IPS-18a (cell line): ENCODE results near the gene DUS2.
A peak's percentile ranks its signal among the peaks of the same experiment; 100 is the strongest.

Experiments used
- H3K27ac ChIP-seq: one replicate; pipeline ENCODE4 v1.5.1; 2013; ENCODE audit warnings: low read length
- H3K27me3 ChIP-seq: one replicate; pipeline ENCODE4 v1.6.1; 2013; ENCODE audit warnings: mild to moderate bottlenecking, low read length; ENCODE audit not compliant: control insufficient read depth, insufficient read depth
- H3K36me3 ChIP-seq: one replicate; pipeline ENCODE4 v1.6.1; 2013; ENCODE audit warnings: low read depth, low read length; ENCODE audit not compliant: control insufficient read depth
- H3K4me1 ChIP-seq: one replicate; pipeline ENCODE4 v1.6.1; 2013; ENCODE audit warnings: low read depth, low read length; ENCODE audit not compliant: control insufficient read depth
- H3K4me3 ChIP-seq: one replicate; pipeline ENCODE4 v1.5.1; 2013; ENCODE audit warnings: low read length
- H3K9ac ChIP-seq: one replicate; pipeline ENCODE4 v1.6.1; 2013; ENCODE audit warnings: mild to moderate bottlenecking, low read length, moderate library complexity
- H3K9me3 ChIP-seq: one replicate; pipeline ENCODE4 v1.6.1; 2013; ENCODE audit warnings: low read depth, low read length; ENCODE audit not compliant: control insufficient read depth

DUS2 gene

DNA sequence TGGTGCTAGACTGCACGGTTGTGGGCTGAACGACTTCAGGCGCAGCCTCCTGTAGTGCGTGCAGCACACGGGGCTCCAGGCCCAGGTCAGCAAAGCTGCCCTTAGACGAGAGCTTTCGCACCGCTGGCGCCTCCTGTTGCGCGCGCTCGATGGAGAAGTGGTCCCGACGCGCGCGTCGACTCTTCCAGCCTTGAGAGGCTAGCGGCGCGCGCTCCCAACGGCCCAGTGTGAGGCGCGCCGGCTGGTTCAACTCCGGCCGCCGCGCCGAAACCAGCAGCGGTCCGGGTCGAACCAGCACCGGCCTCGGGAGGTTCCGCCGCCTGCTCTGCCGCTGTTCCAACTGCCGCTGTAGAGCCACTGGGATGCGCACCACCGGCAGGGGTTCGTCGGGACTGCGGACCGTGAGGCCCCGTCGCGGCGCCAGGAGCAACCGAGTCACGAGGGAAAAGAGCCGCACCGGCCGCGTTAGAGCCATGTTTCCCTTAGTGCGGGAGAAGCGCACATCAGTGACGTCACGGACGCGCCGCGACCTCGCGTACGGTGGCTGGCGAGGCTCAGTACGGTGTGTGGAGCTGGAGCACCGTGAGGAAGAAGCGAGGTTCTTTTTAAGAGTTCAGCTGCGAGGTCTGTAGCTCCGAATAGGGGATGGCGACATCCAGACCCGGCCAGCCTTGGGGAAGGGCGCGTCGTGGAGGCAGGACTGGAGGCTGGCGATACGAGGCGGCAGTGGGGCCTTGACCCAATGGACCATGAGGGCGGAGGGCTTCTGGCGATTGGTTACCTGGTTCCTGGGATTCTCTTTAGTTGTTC, at the start of gene DUS2, which contains the start of gene DDX28:
TSS of gene DUS2 (plus strand) at position 557 of the 810 bp plus-strand sequence. CDS start 14,740 bp downstream, outside the sequence.
TSS of gene DDX28 (minus strand) at position 505 of the 810 bp plus-strand sequence. CDS start at position 475, 30 bp downstream.
- no peaks in the 10 kb centered on the region for H3K9me3 ChIP-seq

DNA sequence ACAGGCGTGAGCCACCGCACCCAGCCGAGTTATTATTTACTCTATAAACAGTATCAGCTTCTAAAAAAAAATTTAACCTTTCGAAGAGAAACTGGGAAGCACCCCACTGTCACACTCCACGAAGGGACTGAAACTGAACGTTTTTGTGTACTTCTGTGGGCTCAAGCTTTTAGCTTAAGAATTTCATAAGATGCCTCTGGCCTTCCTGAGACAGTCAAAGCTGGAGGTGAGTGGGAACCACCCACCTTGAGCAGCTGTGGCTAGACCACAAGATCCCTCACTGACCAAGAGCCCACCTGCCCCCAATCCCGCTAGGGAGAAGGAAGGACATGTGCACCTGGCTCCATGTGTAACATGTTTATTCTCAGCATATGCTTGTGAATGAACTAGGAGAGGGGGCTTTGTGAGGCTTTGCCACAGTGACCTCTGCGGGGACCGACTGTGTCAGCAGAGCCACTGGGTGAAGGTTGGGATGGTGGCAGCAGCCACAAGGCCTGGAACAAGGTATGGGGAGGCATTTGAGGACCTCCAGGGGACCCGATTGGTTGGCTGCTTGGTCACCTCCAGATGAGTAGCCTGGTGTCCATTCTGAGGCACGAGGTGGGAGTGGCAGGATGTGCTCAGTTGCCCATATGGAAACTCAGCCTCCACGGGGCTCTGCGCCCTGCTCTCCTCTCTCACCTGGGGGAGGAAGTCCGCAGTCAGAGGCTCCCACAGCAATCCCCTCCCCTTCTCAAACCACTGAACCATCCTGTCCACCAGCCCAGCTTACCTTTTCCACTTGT, 47.6 kb upstream of the DUS2 start:
- Histone ChIP-seq H3K4me3 (no peak overlapping the region), H3K4me1 (no peaks in the 10 kb centered on the region), H3K9me3 (no peaks in the 10 kb centered on the region), H3K27ac (no peak overlapping the region), H3K9ac (no peak overlapping the region), H3K36me3 (no peaks in the 10 kb centered on the region), H3K27me3 (no peaks in the 10 kb centered on the region)

More for the DNA sequence above, at the start of gene DUS2, which contains the start of gene DDX28:
- Histone ChIP-seq H3K9ac (peak within 1 kb of the TSS; percentile 97), H3K27ac (peak within 1 kb of the TSS; percentile 88), H3K36me3 (peaks cover 12% of the 10 kb centered on the region), H3K4me3 (peak within 1 kb of the TSS; percentile 96), H3K27me3 (no peaks in the 10 kb centered on the region), H3K4me1 (peaks cover 7% of the 10 kb centered on the region)

DNA sequence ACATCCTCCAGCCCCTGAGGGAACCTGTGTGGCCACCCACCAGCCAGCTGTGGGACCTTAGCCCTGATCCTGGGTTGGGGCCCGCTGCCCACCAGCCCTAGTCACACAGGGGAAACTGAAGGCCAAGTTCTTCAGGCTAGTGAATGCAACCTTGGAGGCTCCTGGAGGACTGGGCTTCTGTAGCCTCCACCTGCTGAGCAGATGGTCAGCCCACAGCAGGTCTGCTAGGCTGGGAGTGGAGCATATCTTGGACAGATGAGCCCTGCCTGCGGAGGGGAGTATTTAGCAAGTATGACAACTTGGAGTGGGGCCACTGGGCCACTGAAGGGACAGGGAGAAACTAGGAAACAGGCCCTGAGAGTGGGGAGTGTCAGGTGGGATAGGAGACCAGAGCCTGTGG, 46.9 kb upstream of the DUS2 start:
- H3K27me3 ChIP-seq, result no peaks in the 10 kb centered on the region

DNA sequence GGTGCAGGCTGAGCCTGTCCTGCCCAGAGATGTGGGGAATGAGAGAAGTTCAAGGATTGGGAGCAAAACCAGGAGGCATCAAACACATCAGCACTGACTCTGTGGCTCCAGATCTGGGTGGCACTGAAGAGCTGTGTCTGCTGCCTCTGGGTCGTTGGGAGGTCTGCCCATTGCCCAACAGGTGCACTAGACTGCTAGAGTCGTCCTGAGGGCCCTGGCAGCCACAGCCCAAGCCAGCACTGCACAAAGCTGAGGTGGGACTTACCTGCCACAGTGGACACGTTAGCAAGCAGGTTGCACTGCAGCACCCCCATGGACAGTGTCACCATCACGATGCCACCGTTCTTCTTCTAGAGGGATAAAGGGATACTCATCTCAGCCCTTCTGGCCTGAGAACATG, 46.1 kb upstream of the DUS2 start:
- Histone ChIP-seq H3K9me3 (no peaks in the 10 kb centered on the region), H3K9ac (no peak overlapping the region), H3K4me1 (no peaks in the 10 kb centered on the region), H3K4me3 (no peak overlapping the region), H3K27me3 (no peaks in the 10 kb centered on the region), H3K36me3 (no peaks in the 10 kb centered on the region), H3K27ac (no peak overlapping the region)

More for the DNA sequence above, 46.9 kb upstream of the DUS2 start:
- Histone ChIP-seq H3K9me3 (no peaks in the 10 kb centered on the region), H3K4me1 (no peaks in the 10 kb centered on the region), H3K4me3 (no peak overlapping the region), H3K36me3 (no peaks in the 10 kb centered on the region), H3K27ac (no peak overlapping the region), H3K9ac (no peak overlapping the region)

DNA sequence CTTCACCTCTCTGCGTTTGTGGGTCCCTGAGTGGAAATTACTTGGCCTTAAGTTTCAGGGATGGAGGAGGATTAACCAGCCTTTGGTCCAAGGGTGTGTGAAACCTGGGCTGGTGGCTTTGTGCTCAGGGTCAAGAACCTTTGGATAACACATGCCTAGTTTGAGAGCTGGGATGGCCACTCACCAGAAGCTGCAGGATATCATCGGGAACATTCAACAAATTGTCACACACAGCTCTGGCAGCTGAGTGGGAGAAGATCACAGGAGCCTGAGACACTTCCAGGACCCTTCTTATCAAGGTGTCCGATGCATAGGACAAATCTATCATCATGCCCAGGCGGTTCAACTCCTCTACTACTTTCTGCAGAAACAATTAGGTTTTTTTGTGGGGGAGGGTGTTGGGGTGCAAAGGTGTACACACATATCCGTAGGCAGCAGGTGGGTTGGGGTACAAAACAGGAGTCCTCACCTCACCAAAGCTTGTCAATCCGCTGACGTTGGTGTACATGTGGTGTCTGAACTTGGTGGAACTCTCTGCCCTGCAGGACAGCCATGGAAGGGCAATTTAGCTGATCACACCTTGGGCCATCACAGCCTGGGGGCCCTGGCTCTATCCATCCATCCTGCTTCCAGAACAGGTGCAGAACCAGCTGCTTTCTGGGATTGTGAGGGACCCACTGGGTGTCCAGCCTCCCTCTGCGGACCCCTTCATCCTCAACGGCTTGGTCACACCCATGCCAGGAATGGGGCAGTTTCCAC, 45.4 kb upstream of the DUS2 start:
- no peak overlapping the region for H3K27ac ChIP-seq
- no peak overlapping the region for H3K9ac ChIP-seq
- H3K36me3 ChIP-seq, result no peaks in the 10 kb centered on the region
- H3K4me1 ChIP-seq, result no peaks in the 10 kb centered on the region
- H3K4me3 ChIP-seq, result no peak overlapping the region
- no peaks in the 10 kb centered on the region for H3K27me3 ChIP-seq
- no peaks in the 10 kb centered on the region for H3K9me3 ChIP-seq

DNA sequence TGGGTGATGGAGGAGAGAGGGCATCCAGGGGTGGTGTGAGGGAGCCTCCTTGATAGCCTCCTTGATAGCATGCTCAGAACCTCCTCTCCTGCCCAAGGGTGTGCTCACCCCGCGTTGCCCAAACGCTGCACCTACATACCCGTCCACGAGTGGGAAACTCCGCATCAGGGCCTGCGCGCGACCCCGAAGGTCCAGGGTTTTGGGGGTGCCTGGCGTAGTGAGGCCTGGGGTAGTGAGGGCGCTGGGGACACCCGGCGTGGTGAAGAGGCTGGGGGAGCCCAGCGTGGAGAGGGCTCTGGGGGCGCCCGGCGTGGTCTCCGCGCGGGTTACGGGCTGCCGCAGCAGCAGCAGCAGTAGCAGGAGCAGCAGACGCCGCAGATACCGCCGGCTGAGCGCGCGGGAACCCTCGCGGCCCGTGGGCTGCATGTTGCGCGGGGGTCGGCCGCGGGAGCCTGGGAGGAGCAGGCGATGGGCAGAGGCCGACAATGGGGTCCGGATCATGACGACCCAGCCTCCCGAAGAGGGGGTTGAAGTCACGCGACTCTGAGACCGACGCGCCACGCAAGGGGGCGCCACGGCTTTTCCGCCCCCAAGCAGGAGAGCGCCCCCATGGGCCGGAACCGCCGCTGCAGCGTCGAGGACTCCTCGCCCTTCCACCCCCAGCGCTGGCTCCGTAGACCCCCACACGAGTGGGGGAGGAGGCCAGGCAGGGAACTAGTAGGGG, 43.0 kb upstream of the DUS2 start, which contains the start of gene DPEP3:
TSS of gene DPEP3 (minus strand) at position 545 of the 724 bp plus-strand sequence. CDS start at position 426, 119 bp downstream.
- Histone ChIP-seq H3K36me3 (no peaks in the 10 kb centered on the region), H3K9me3 (no peaks in the 10 kb centered on the region), H3K27ac (no peak within 1 kb of the TSS), H3K4me3 (no peak within 1 kb of the TSS), H3K27me3 (no peaks in the 10 kb centered on the region), H3K4me1 (no peaks in the 10 kb centered on the region), H3K9ac (no peak within 1 kb of the TSS)

DNA sequence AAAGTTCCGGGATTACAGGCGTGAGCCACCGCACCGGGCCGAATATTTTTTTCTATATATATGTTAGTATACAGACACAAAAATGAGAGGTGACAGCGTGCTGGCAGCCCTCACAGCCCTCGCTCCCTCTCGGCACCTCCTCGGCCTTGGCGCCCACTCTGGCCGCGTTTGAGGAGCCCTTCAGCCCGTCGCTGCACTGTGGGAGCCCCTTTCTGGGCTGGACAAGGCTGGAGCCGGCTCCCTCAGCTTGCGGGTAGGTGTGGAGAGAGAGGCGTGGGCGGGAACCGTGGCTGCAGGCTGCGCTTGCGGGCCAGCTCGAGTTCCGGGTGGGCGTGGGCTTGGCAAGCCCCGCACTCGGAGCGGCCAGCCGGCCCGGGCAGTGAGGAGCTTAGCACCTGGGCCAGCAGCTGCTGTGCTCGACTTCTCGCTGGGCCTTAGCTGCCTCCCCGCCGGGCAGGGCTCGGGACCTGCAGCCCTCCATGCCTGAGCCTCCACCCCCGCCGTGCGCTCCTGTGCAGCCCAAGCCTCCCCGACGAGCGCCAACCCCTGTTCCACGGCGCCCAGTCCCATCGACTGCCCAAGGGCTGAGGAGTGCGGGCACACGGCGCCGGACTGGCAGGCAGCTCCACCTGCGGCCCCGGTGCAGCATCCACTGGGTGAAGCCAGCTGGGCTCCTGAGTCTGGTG, 40.9 kb upstream of the DUS2 start:
- Histone ChIP-seq H3K4me3 (no peak overlapping the region), H3K9ac (no peak overlapping the region), H3K27ac (no peak overlapping the region), H3K27me3 (no peaks in the 10 kb centered on the region), H3K4me1 (no peaks in the 10 kb centered on the region), H3K36me3 (no peaks in the 10 kb centered on the region), H3K9me3 (no peaks in the 10 kb centered on the region)

DNA sequence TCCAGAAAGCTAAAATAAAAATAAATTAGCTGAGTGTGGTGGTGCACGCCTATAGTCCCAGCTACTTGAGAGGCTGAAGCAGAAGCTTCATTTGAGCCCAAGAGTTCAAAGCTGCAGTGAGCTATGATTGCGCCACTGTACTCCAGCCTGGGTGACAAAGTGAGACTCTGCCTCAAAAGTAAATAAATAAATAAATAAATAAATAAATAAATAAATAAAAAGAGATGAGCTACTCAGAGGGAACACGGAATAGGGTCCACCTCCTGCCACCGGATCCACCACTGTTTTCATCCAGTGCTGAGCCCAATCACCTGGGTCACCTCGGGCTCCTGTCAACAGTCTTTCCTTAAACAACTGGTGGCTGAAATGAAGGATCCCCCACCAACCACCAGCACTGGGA, 36.1 kb upstream of the DUS2 start:
- Histone ChIP-seq H3K27me3 (peaks cover 1% of the 10 kb centered on the region), H3K4me1 (no peaks in the 10 kb centered on the region), H3K27ac (no peak overlapping the region), H3K36me3 (no peaks in the 10 kb centered on the region), H3K4me3 (no peak overlapping the region), H3K9me3 (no peaks in the 10 kb centered on the region), H3K9ac (no peak overlapping the region)

DNA sequence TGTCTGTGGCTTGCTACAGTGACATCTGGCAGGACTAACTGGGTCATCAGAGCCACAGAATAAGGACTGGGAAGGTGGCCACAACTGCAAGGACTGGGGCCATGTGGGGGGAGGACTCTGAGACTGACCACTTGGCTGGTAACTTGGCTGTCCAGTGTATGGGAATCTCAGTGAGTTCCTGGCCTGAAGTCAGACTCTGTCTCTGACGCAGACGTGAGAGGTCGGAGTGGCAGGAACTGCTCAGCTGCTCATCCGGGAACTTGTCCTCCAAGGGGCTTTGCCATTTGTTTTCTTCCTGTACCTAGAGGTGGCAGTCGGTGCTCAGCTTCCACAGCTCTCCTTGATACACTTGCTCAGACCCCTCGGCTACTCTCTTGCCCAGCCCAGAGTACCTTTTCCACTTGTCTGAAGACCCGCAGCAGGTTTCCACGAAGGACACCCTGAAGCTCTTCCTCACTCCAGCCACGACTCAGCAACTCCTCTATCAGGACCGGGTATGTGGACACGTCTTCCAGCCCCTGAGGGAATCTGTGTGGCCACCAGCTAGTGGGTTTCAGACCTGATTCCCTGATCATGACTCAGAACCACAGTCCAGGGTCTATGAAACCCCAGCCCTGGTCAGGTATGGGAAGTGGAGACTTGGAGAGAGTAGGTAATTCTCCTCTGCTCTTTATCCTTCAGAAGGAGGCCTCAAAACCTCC, 35.5 kb upstream of the DUS2 start:
- no peaks in the 10 kb centered on the region for H3K4me1 ChIP-seq
- no peaks in the 10 kb centered on the region for H3K36me3 ChIP-seq
- H3K9me3 ChIP-seq, result no peaks in the 10 kb centered on the region
- H3K9ac ChIP-seq, result no peak overlapping the region
- H3K4me3 ChIP-seq, result no peak overlapping the region
- peaks cover 8% of the 10 kb centered on the region for H3K27me3 ChIP-seq
- H3K27ac ChIP-seq, result no peak overlapping the region

DNA sequence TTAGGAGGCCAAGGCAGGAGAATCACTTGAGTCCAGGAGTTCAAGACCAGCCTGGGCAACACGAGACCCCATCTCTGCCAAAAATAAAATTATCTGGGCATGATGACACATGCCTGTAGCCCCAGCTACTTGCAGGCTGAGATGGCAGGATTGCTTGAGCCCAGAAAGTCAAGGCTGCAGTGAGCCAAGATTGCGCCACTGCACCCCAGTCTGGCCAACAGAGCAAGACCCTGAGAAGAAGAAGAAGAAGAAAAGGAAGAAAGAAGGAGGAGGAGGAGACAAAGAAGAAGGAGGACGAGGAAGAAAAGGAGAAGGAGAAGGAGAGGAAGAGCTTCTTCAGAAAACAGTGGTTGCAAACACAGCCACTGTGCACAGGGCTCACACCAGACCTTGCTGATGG, 34.4 kb upstream of the DUS2 start:
- Histone ChIP-seq H3K9me3 (no peaks in the 10 kb centered on the region), H3K27ac (no peak overlapping the region), H3K27me3 (peaks cover 12% of the 10 kb centered on the region), H3K4me3 (no peak overlapping the region), H3K36me3 (no peaks in the 10 kb centered on the region), H3K9ac (no peak overlapping the region), H3K4me1 (no peaks in the 10 kb centered on the region)
